GM21786 (cell line): Measurements from ENCODE around the gene PLEKHD1.
"Not testable (repeated sequence)": the region's sequence is repeated elsewhere in the genome, so short reads cannot be mapped to it uniquely, and the experiment has no call there.

Experiments used
- ATAC-seq: cut with Tn5 transposase; IDR thresholded peaks from one replicate; pipeline ENCODE4 v1.9.1; 2021; ENCODE audit not compliant: unreplicated experiment

The PLEKHD1 gene

DNA sequence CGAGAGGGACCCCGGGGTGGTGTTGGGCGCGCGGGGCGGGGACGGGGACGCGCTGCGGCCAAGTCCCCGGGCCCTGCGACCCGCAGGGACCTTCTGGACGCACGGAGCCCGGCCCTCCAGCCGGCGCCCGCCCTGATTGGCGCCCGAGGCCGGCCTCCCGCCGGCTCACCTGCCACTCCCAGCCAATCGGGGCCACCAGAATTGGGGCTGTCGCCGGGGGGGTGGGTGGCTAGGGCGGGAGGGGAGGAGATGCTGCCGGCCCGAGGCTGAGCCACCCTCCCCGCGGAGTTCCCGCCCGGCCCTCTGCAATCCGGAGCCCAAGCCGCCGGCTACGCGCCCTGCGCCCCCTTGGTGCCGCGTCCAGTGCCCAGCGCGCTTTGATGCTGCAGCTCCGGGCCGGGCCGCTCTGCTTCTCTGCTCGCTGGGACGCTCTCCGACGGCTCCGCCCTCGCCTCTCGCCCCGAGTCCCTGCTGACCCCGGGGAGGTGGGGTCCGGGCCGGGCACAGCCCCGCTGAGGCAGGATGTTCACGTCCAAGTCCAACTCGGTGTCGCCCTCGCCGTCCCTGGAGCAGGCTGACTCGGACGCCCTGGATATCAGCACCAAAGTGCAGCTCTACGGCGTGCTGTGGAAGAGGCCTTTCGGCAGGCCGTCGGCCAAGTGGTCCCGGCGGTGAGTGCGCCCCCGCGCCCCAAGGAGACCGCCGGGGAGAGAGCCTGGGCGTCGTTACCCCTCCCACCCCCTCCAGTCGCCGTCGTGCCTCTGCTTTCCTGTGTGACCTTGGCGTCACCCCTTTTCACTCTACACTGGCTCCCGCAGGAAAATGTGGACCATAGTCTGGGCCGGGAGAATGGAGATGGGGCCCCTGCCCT lies at the start of gene PLEKHD1:
PLEKHD1 (plus strand) TSS at position 285 of the 871 bp plus-strand sequence; CDS start at position 523, 238 bp downstream.
- no peak for ATAC-seq

DNA sequence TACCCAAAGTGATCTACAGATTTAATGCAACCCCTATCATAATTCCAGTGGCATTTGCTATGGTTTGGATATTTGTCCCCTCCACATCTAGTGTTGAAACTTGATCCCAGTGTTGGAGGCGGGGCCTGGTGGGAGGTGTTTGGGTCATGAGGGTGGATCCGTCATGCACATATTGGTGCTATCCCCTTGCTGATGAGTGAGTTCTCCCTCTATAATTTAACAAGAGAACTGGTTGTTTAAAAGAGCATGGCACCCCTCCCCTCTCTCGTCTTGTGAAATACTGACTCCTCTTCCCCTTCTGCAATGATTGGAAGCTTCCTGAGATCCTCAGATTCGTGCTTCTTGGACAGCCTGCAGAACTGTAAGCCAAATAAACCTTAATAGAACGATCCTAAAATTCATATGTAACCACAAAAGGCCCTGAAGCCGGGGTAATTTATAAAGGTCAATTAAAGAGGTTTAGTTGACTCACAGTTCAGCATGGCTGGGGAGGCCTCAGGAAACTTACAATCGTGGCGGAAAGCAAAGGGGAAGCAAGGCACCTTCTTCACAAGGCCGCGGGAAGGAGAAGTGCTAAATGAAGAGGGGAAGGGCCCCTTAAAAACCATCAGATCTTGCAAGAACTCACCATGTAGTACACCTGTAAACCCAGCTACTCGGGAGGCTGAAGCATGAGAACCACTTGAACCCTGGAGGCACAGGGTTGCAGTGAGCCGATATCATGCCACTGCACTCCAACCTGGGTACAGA lies 44.8 kb upstream of the PLEKHD1 start:
- no peak for ATAC-seq

DNA sequence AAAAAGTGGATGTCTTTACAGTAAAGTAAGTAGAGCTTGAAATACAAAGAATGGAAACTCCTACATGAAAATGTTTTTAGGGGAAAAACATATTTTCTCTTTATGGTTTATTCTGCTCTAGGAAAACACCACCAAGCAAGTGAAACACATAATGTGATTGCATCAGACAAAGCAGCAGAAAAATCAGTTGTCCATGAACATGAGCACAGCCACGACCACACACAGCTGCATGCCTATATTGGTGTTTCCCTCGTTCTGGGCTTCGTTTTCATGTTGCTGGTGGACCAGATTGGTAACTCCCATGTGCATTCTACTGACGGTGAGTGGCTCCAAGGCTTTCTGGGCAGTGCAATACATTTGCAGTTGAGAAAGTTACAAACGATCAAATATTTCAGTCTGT lies 42.6 kb upstream of the PLEKHD1 start:
- peak; percentile 85 for ATAC-seq

DNA sequence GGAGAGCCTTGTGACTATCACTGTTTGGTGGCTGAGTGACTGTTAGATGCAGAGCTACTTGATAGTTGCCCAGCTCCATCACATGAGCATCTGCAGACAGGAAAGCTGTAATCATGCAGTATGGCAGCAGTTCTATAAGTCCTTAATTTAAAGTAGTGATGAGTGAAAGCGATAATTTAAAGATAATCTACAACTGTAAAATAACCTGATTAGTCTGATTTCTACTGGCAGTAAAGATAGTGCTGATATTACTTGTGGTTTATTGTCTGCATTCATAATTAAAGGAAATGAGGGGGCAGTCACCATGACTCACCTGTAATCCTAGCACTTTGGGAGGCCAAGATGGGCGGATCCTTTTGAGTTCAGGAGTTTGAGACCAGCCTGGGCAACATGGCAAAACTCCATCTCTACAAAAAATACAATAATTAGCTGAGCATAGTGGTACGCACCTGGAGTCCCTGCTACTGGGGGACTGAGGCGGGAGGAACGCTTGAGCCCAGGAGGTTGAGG lies 41.2 kb upstream of the PLEKHD1 start:
- ATAC-seq, result no peak

DNA sequence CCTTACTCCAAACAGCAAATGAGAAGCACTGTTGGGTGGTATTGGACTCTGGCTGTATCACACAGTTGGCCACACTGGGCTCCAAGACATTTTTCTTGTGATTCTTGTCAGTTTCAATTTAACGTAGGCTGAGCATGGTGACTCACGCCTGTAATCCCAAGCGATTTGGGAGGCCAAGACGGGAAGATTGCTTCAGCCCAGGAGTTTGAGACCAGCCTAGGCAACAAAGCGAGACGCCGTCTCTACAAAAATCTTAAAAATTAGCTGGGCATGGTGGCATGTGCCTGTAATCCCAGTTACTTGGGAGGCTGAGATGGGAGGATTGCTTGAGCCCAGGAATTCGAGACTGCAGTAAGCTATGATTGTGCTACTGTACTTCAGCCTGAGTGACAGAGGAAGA lies 35.3 kb upstream of the PLEKHD1 start:
- ATAC-seq, result no peak

DNA sequence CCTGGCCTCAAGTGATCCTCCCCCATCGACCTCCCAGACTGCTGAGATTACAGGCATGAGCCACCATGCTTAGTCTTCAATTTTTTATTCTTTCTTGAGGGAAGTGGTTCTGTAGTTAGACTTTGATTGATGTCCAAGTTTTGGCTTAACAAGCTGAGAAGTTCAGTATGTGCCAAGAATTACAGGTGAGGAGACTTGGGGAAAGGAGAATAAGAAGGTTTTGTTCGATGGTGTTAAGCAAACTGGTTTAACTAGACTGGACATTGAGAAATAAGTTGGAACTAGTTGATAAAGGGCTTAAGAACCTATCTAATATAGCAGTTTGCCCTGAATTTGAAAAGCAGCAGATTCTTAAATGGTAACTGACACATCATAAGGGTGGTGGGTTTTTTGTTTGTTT lies 32.6 kb upstream of the PLEKHD1 start:
- ATAC-seq, result no peak

DNA sequence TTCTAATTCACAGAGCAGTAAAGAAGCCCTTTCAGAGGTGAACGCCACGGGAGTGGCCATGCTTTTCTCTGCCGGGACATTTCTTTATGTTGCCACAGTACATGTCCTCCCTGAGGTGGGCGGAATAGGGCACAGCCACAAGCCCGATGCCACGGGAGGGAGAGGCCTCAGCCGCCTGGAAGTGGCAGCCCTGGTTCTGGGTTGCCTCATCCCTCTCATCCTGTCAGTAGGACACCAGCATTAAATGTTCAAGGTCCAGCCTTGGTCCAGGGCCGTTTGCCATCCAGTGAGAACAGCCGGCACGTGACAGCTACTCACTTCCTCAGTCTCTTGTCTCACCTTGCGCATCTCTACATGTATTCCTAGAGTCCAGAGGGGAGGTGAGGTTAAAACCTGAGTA lies 26.2 kb upstream of the PLEKHD1 start:
- no peak for ATAC-seq

DNA sequence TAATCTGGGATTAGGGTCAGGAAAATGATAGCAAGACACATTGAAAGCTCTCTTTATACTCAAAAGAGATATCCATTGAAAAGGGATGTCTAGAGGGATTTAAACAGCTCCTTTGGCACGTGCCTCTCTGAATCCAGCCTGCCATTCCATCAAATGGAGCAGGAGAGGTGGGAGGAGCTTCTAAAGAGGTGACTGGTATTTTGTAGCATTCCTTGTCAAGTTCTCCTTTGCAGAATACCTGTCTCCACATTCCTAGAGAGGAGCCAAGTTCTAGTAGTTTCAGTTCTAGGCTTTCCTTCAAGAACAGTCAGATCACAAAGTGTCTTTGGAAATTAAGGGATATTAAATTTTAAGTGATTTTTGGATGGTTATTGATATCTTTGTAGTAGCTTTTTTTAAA lies 25.4 kb upstream of the PLEKHD1 start:
- no peak for ATAC-seq

DNA sequence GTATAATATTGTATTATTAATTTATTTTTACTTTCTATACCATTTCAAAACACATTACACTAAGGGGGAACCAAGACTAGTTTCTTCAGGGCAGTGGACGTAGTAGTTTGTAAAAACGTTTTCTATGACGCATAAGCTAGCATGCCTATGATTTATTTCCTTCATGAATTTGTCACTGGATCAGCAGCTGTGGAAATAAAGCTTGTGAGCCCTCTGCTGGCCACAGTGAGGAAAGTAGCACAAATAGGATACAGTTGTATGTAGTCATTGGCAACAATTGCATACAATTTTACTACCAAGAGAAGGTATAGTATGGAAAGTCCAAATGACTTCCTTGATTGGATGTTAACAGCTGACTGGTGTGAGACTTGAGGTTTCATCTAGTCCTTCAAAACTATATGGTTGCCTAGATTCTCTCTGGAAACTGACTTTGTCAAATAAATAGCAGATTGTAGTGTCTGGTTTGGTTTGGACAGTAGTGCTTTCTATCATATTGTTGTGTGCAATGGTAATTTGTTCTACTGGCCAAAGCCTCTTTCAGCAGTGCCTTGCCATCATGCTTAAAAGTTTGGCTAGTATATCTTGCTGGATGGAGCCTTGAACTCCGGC lies 24.3 kb upstream of the PLEKHD1 start:
- ATAC-seq, result peak; percentile 53

DNA sequence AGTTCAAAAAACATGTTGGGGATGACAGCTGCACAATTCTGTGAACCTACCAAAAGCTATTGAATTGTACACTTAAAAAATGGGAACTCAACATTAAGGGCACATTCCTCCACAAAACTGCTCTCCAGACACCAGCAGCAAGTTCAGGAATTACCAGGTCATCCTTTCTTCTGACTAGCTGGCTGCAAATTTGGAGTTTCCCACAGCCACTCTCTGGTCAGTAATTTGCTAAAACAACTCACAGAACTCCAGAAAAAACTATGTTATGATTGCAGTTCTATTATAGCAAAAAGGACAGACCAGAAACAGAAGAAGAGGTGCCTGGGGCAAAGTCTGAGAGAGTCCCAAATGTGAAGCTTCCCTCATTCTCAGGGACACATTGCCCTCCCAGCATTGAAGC lies 20.1 kb upstream of the PLEKHD1 start:
- ATAC-seq, result no peak

DNA sequence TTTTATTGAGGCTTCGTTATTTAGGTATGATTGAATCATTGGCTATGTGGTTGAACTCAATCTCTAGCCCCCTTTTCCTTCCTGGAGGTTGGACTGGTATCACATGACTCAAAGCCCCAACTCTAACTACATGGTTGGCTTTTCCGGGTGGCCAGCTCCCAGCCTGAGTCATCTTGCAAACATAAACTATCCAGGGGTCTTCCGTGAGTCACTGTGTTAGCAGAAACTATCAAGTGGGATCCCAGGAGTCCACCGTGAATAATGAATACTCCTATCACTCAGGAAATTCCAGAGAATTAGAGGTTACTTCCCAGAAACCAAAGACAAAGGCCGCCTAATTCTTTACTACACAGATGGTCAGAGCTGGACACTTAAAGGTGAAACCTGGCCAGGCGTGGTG lies 19.7 kb upstream of the PLEKHD1 start:
- ATAC-seq, result no peak

DNA sequence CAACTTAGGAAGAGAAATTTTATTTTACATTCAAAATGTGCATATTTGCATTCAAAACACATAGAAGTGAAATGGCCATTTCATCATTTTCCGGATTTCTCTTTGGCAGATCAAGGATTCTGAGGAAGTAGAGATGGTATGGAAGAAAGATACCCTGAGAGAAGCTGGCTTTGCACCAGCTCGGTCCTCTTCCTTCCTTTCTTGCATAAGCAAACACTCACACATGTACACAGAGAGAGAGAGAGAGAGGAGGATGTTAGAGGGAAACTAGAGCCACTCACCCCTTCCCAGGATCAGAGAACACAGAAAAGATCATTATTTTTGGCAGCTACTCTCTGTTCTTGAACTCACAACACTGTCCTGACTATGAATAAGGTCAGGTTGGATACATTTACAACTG lies 15.6 kb upstream of the PLEKHD1 start:
- ATAC-seq, result no peak

DNA sequence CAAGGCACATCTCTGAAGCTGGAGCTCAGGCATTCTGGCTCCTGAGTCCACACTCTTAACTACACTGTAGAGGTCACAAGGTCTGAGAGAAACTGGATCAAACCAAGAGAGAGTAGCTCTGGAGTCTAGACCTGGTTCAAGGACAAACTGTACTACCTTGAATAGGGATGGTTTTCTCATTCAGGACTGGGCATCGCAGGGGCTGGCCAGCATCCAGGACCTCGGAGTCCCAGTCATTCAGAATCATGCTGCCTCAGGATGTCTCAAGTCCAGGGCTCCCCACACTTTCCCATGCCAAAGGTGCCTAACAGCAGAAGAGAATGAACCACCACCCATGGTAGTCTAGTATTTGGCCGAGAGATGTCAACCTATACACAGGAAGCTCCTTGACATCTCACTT lies 13.1 kb upstream of the PLEKHD1 start:
- ATAC-seq, result no peak

DNA sequence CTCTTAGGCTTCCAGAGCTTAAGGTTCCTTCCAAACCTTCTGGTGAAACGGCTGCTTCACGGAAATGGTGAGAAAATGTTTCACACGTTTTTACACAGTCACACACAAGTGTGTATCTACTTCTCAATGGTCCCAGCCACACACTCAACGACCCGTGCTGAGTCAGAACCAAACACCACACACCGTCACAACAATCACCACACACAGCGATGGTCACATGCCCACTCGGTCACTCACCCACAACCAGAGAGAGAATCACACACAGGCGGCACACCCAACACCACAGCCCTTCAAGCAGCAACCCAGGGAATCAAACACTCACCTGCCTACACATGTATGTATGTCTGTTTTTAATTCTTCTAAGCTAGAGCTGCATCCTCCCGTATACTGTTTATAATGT lies 12.6 kb upstream of the PLEKHD1 start:
- ATAC-seq, result no peak

DNA sequence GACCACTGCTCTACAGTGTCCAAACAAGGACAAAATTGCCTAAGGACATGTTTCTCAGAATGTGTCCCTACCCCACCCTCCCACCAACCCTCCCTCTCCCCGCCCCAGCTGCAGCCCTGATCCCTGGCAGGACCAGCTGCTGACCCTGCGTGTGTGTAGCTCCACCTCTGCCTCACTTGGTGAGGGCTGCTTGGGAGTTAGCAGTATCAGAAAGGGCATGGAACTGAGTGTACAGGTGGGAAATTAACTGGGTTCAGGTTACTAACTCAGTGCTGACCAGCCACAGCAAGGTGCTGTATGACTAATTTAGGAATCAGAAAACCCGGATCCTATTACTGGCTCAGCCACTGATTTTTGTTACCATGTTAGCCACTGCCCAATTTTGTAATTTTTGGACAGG lies 11.3 kb upstream of the PLEKHD1 start:
- ATAC-seq, result no peak

DNA sequence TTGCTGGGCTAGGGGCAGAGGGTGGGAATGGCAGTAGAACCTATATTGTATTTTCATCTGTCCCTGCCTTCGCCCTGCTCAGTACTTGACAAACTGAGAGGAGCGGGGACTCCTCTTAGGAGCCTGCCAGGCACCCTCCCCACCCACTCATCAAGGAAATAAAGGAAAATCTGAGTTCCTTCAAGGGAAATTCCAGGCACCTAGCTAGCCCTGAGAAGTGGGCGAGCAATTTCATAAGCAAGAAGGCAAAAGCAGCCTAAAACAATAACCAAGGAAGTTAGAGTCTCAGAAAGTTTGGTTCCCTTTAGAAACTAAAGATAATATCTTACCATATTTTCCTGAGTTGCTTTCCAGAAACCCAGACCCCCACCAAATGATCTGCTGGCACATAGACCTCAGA lies 10.6 kb upstream of the PLEKHD1 start:
- ATAC-seq, result no peak

DNA sequence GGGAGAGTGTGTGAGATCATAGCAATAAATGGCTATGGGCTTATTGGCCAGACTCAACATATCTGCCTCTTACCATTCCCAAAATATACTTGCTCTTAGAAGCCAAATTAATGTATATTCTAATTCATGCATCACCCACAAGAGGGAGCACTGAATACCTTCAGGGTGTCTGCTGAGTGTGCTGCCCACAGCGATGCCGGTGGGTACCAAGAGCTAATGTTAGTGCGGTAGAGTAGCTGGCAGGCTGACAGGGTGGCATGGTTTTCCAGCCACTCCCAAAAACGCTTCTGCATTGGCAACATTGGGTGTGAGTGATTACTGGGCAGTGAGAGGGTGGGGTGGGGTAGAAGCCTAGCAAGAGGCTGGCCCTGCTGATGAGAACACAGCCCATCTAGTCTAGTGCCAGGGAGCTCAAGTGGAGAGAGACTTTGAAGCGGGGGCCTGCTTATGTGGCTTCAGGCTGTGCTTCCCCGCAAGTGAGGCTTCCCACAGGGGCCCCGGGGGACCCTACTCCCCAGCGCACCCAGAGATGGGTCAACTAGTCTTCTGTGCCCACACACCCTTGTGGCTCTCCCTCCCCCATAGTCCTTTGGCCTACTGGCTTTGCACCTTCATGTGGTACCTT lies 9.2 kb upstream of the PLEKHD1 start:
- no peak for ATAC-seq

DNA sequence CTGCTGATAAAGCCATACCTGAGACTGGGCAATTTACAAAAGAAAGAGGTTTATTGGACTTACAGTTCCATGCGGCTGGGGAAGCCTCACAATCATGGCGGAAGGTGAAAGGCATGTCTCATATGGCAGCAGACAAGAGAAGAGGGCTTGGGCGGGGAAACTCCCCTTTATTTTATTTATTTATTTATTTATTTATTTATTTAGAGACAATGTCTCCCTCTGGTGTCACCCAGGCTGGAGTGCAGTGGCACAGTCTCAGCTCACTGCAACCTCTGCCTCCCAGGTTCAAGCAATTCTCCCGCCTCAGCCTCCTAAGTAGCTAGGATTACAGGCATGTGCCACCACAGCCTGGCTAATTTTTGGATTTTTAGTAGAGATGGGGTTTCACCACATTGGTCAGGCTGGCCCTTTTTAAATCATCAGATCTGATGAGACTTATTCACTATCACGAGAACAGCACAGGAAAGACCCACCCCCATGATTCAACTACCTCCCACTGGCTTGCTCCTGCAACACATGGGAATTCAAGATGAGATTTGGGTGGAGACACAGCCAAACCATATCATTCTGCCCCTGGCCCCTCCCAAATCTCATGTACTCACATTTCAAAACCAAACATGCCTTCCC lies 7.6 kb upstream of the PLEKHD1 start:
- not testable (repeated sequence) for ATAC-seq

DNA sequence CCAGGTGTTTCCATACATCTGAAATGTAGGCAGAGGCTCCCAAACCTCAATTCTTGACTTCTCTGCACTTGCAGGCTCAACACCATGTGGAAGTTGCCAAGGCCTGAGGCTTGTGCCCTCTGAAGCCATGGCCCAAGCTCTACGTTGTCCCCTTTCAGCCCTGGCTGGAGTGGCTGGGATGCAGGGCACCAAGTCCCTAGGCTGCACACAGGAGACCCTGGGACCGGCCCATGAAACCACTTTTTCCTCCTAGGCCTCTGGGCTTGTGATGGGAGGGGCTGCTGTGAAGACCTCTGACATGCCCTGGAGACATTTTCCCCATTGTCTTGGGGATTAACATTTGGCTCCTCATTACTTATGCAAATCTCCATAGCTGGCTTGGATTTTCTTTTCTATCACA lies 6.5 kb upstream of the PLEKHD1 start:
- ATAC-seq, result not testable (repeated sequence)

DNA sequence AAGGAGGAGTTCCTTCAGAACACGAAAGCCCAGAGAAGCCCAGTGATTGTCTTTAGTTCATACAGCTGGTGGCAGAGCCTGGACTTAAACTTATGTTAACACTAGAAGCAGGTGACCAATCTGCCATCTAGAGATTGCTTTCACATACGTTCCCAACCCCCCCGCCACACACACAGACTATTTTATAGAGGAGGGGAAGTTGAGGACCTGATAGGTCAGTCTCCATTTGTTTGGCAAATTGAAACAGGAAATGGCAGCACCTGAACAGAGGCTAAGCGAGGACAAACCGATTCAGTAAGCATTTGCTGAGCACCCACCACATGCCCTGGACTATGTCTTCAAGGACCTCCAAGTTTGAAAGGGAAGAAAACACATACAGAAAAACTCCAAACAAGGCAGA lies 4.8 kb upstream of the PLEKHD1 start:
- ATAC-seq, result no peak

DNA sequence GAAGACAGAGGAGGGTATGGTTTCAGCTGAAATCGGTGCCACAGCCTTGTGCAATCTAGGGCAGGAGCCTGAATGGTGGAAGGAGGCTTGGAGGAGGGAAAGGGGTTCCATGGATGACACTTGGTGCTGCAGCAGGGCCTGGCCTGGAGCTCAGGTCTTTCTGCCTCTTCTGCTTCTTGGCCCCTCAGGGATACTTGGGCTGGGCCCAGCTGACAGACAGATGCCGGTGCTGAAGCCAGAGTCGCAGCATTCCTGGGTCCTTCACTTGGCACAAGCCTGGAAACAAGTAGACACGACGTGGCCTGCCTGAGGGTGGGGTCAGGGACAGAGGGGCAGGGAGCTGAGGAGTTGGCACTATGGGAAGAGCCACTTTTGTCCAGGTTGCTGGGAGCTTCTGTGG lies 4.4 kb upstream of the PLEKHD1 start:
- ATAC-seq, result no peak
